ENCODE results near the gene WIPI1. TPM values are rescaled to one million over a fixed set of nuclear protein-coding genes. Genes with fewer than 3 reads are reported as not detected.

WIPI1 gene
- total and polyA plus RNA-seq, 2 of the 13 experiments (the other 11 are each of a cell fraction or from before 2014, with no cell fraction given): 29.4 to 141 TPM

DNA sequence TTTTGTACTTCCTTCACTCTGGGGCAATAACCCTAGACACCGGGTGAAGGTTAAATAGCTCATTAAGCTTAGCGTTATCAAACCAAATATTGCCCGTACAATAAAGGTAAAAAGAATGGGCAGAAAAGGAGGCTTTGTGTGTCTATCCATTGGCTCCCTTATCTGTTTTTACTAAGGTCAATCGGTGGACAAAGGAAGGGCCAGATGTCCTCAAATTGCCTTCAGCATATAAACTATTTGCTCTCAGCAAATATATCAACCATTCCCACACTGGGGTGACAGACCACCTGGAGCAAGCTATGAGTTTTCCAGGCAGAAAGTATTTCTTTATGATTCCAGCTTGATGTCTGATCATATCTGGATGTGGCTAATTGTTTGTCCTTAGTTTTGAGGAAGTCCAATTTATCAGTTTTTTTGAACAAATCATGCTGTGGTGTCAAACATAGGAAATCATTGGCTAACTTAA lies 25.3 kb upstream of the WIPI1 start (continued):
- TF ChIP-seq, protein P1, sequence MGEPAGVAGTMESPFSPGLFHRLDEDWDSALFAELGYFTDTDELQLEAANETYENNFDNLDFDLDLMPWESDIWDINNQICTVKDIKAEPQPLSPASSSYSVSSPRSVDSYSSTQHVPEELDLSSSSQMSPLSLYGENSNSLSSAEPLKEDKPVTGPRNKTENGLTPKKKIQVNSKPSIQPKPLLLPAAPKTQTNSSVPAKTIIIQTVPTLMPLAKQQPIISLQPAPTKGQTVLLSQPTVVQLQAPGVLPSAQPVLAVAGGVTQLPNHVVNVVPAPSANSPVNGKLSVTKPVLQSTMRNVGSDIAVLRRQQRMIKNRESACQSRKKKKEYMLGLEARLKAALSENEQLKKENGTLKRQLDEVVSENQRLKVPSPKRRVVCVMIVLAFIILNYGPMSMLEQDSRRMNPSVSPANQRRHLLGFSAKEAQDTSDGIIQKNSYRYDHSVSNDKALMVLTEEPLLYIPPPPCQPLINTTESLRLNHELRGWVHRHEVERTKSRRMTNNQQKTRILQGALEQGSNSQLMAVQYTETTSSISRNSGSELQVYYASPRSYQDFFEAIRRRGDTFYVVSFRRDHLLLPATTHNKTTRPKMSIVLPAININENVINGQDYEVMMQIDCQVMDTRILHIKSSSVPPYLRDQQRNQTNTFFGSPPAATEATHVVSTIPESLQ (CRISPR knock-in tag; conservative IDR thresholded peaks at IDR 0.05): no peak
- TF ChIP-seq, protein P2, sequence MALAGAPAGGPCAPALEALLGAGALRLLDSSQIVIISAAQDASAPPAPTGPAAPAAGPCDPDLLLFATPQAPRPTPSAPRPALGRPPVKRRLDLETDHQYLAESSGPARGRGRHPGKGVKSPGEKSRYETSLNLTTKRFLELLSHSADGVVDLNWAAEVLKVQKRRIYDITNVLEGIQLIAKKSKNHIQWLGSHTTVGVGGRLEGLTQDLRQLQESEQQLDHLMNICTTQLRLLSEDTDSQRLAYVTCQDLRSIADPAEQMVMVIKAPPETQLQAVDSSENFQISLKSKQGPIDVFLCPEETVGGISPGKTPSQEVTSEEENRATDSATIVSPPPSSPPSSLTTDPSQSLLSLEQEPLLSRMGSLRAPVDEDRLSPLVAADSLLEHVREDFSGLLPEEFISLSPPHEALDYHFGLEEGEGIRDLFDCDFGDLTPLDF (CRISPR knock-in tag; IDR thresholded peaks at IDR 0.05): no peak
- no peak for TF ChIP-seq SNRNP70 (IDR thresholded peaks at IDR 0.05; ENCODE audit: low read depth, low read length)
- no peak for TF ChIP-seq PHB2 (IDR thresholded peaks at IDR 0.05; ENCODE audit: partially characterized antibody)
- no peak for TF ChIP-seq ZNF709 (CRISPR knock-in tag; IDR thresholded peaks at IDR 0.05)
- TF ChIP-seq, protein P3, sequence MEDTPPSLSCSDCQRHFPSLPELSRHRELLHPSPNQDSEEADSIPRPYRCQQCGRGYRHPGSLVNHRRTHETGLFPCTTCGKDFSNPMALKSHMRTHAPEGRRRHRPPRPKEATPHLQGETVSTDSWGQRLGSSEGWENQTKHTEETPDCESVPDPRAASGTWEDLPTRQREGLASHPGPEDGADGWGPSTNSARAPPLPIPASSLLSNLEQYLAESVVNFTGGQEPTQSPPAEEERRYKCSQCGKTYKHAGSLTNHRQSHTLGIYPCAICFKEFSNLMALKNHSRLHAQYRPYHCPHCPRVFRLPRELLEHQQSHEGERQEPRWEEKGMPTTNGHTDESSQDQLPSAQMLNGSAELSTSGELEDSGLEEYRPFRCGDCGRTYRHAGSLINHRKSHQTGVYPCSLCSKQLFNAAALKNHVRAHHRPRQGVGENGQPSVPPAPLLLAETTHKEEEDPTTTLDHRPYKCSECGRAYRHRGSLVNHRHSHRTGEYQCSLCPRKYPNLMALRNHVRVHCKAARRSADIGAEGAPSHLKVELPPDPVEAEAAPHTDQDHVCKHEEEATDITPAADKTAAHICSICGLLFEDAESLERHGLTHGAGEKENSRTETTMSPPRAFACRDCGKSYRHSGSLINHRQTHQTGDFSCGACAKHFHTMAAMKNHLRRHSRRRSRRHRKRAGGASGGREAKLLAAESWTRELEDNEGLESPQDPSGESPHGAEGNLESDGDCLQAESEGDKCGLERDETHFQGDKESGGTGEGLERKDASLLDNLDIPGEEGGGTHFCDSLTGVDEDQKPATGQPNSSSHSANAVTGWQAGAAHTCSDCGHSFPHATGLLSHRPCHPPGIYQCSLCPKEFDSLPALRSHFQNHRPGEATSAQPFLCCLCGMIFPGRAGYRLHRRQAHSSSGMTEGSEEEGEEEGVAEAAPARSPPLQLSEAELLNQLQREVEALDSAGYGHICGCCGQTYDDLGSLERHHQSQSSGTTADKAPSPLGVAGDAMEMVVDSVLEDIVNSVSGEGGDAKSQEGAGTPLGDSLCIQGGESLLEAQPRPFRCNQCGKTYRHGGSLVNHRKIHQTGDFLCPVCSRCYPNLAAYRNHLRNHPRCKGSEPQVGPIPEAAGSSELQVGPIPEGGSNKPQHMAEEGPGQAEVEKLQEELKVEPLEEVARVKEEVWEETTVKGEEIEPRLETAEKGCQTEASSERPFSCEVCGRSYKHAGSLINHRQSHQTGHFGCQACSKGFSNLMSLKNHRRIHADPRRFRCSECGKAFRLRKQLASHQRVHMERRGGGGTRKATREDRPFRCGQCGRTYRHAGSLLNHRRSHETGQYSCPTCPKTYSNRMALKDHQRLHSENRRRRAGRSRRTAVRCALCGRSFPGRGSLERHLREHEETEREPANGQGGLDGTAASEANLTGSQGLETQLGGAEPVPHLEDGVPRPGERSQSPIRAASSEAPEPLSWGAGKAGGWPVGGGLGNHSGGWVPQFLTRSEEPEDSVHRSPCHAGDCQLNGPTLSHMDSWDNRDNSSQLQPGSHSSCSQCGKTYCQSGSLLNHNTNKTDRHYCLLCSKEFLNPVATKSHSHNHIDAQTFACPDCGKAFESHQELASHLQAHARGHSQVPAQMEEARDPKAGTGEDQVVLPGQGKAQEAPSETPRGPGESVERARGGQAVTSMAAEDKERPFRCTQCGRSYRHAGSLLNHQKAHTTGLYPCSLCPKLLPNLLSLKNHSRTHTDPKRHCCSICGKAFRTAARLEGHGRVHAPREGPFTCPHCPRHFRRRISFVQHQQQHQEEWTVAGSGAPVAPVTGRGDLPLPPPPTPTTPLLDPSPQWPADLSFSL (CRISPR knock-in tag; IDR thresholded peaks at IDR 0.05): no peak
- no peak for TF ChIP-seq ZNF263 (CRISPR knock-in tag; IDR thresholded peaks at IDR 0.05)
- TF ChIP-seq, protein P4, sequence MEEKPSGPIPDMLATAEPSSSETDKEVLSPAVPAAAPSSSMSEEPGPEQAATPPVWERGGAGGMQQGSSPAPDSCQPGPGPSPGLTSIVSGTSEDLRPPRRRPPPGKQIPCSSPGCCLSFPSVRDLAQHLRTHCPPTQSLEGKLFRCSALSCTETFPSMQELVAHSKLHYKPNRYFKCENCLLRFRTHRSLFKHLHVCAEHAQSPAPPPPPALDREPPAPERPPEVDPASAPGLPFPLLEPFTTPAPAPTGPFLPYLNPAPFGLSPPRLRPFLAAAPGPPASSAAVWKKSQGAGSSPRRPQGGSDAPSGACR (CRISPR knock-in tag; IDR thresholded peaks at IDR 0.05): no peak
- no peak for TF ChIP-seq ZNF674 (CRISPR knock-in tag; IDR thresholded peaks at IDR 0.05; ENCODE audit: low read depth)
- no peak for TF ChIP-seq ZNF143 (CRISPR knock-in tag; IDR thresholded peaks at IDR 0.05)
- TF ChIP-seq, protein P5, sequence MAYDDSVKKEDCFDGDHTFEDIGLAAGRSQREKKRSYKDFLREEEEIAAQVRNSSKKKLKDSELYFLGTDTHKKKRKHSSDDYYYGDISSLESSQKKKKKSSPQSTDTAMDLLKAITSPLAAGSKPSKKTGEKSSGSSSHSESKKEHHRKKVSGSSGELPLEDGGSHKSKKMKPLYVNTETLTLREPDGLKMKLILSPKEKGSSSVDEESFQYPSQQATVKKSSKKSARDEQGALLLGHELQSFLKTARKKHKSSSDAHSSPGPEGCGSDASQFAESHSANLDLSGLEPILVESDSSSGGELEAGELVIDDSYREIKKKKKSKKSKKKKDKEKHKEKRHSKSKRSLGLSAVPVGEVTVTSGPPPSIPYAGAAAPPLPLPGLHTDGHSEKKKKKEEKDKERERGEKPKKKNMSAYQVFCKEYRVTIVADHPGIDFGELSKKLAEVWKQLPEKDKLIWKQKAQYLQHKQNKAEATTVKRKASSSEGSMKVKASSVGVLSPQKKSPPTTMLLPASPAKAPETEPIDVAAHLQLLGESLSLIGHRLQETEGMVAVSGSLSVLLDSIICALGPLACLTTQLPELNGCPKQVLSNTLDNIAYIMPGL (CRISPR knock-in tag; IDR thresholded peaks at IDR 0.05; ENCODE audit: borderline replicate concordance in 1 of 2, low read depth in 1 of 2): 0 out of 4 replicates have a peak, but pooled peaks of 1 of the 2 experiments have one; percentile 11
- no peak for TF ChIP-seq ZBTB21 (CRISPR knock-in tag; IDR thresholded peaks at IDR 0.05)
- no peak for TF ChIP-seq NFYC (CRISPR knock-in tag; IDR thresholded peaks at IDR 0.05)
- peak; percentile 68 for TF ChIP-seq KLF11 (CRISPR knock-in tag; IDR thresholded peaks at IDR 0.05)
- TF ChIP-seq JARID2 (CRISPR knock-in tag; IDR thresholded peaks at IDR 0.05; ENCODE audit: insufficient replicate concordance): no peak
- no peak for TF ChIP-seq ESRRA (CRISPR knock-in tag; IDR thresholded peaks at IDR 0.05; ENCODE audit: low read depth)
- TF ChIP-seq SNAI1 (CRISPR knock-in tag; IDR thresholded peaks at IDR 0.05; ENCODE audit: borderline replicate concordance): no peak
- TF ChIP-seq KLF9 (CRISPR knock-in tag; IDR thresholded peaks at IDR 0.05; ENCODE audit: low read depth): no peak
- TF ChIP-seq PRMT3 (CRISPR knock-in tag; IDR thresholded peaks at IDR 0.05; ENCODE audit: borderline replicate concordance, low read depth): no peak

Measured in HepG2 (cell line).